ENCODE measurements around the gene CORO7.
A peak's percentile ranks its signal among the peaks of the same experiment; 100 is the strongest.

CORO7 gene

DNA sequence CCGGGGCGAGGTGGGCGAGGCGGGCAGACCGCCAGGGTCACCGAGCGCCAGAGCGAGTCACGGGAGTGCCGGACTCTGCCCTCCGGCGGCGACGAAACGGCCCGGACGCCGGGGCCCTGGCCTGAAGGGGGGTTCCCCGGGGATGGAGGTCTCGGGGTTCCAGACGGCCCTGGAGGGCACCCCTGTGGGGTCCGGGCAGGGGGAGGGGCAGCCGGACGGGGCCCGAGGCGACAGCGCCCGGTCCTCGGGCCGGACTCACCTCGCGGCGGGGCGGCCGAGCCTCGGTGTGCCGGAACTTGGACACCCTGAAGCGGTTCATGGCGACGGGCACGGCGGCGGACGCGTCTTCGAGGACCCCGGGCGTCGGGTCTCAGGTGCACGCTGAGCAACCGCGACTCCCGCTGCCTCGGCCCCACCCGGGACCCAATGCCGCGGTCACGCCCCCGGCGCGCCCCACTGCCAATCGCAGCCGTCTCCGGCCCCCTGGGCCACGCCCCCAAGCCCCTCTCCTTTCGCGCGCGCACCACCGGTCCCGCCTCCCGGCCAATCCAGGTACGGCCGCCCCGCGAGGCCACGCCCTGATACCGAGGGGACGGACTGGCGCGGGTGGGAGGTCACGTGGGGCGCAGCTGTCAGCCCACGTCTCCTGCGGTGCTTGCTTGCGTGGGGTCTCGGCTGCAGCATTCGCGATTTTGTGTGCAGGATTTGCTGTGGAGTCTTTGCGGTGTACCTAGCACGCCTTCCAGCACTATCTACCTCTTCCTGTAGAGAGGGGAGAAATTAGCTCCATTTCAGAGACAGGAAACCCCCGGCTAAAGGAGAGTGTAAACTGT is at the start of gene CORO7:
TSS of gene CORO7 (minus strand) at position 397 of the 833 bp plus-strand sequence. CDS start at position 319, 78 bp downstream.
- Mint-ChIP-seq H3K36me3 (ENCODE audit: low read depth) (peaks cover 15% of the 10 kb centered on the region), H3K27ac (peak within 1 kb of the TSS; percentile 92), H3K9me3 (no peaks in the 10 kb centered on the region), H3K27me3 (ENCODE audit: low read depth) (peaks cover 5% of the 10 kb centered on the region), H3K4me3 (peak within 1 kb of the TSS; percentile 88), H3K4me1 (ENCODE audit: low read depth) (peaks cover 36% of the 10 kb centered on the region)

- H3K27me3 Mint-ChIP-seq (ENCODE audit: low read depth): no peaks in the 10 kb centered on the region
- H3K36me3 Mint-ChIP-seq (ENCODE audit: low read depth): peaks cover 17% of the 10 kb centered on the region
- no peak overlapping the region for H3K27ac Mint-ChIP-seq
- H3K4me1 Mint-ChIP-seq (ENCODE audit: low read depth): peaks cover 15% of the 10 kb centered on the region
- no peaks in the 10 kb centered on the region for H3K9me3 Mint-ChIP-seq
- no peak overlapping the region for H3K4me3 Mint-ChIP-seq
These were observed 47.2 kb upstream of the CORO7 start for GRCh38 chr16:4463522-4464163.

GRCh38 chr16:4461250-4462085 is 45.1 kb upstream of the CORO7 start:
- Mint-ChIP-seq H3K36me3 (ENCODE audit: low read depth) (peaks cover 19% of the 10 kb centered on the region), H3K4me3 (no peak overlapping the region), H3K27me3 (ENCODE audit: low read depth) (no peaks in the 10 kb centered on the region), H3K27ac (no peak overlapping the region), H3K9me3 (no peaks in the 10 kb centered on the region), H3K4me1 (ENCODE audit: low read depth) (peaks cover 17% of the 10 kb centered on the region)

GRCh38 chr16:4460936-4461249 is 44.5 kb upstream of the CORO7 start:
- no peaks in the 10 kb centered on the region for H3K27me3 Mint-ChIP-seq (ENCODE audit: low read depth)
- H3K27ac Mint-ChIP-seq: peak overlapping the region; percentile 49
- no peaks in the 10 kb centered on the region for H3K9me3 Mint-ChIP-seq
- H3K4me3 Mint-ChIP-seq: no peak overlapping the region
- H3K36me3 Mint-ChIP-seq (ENCODE audit: low read depth): peaks cover 20% of the 10 kb centered on the region
- peaks cover 13% of the 10 kb centered on the region for H3K4me1 Mint-ChIP-seq (ENCODE audit: low read depth)

DNA sequence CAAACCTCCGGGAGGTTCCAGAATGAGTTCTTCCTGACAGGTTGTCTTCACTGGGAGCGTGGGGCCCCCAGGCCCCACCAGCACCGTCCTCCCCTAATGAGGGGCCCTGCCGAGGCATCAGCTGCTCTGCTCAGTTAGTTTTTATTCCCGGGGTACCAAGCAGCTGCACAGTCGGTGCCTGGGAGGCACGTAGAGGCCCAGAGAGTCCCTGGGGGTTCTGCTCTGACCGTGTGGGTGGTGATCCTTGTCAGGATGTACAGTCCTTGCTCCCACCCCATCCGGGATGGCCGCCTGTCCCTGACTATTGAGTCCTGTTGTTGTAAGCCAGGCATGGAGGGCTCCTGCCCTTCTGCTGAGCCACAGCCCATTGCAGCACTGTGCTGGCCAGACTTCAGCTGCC is 39.6 kb upstream of the CORO7 start:
- H3K27me3 Mint-ChIP-seq (ENCODE audit: low read depth): no peaks in the 10 kb centered on the region
- no peaks in the 10 kb centered on the region for H3K9me3 Mint-ChIP-seq
- no peak overlapping the region for H3K27ac Mint-ChIP-seq
- H3K4me1 Mint-ChIP-seq (ENCODE audit: low read depth): peaks cover 7% of the 10 kb centered on the region
- H3K4me3 Mint-ChIP-seq: no peak overlapping the region
- H3K36me3 Mint-ChIP-seq (ENCODE audit: low read depth): peaks cover 24% of the 10 kb centered on the region

DNA sequence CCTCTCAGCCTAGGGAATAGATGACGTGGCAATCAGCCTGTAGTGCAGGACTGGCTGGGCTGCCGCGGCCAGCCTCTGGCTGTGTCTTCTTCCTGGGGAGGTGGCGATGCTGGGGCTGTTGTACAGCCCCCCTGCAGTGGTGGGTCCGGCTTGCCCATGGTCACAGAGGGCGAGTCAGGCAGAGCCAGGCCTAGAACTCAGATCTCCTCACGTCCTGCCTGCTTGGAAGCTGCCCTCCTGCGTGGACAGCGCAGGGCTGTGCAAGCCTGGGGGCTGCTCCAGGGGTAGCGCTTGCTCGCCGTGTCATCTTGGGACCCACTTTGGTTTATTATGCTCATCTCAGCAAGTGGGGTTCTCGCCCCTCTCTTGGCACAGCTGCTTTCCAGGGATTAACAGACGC is 38.7 kb upstream of the CORO7 start:
- H3K4me3 Mint-ChIP-seq: no peak overlapping the region
- H3K9me3 Mint-ChIP-seq: no peaks in the 10 kb centered on the region
- no peak overlapping the region for H3K27ac Mint-ChIP-seq
- H3K27me3 Mint-ChIP-seq (ENCODE audit: low read depth): no peaks in the 10 kb centered on the region
- peaks cover 7% of the 10 kb centered on the region for H3K4me1 Mint-ChIP-seq (ENCODE audit: low read depth)
- peaks cover 29% of the 10 kb centered on the region for H3K36me3 Mint-ChIP-seq (ENCODE audit: low read depth)

DNA sequence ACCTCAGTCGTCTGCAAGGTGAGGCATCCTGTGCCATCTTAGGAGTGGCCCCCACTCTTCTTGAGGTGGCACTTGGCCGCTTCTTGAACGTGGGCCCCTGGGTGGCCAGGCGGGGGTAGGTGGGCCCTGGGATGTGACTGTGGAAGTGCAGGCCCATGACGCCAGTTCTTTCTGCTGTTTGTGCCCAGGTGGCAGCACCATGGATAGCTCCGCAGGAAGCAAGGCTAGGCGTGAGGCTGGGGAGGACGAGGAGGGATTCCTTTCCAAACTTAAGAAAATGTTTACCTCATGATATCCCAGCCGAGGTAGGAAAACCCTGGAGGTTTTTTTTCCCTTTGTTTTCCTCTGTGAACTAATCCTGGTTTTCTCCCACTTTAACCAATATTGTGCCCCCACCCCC is 38.2 kb upstream of the CORO7 start:
- H3K27me3 Mint-ChIP-seq (ENCODE audit: low read depth): no peaks in the 10 kb centered on the region
- H3K36me3 Mint-ChIP-seq (ENCODE audit: low read depth): peaks cover 31% of the 10 kb centered on the region
- H3K4me3 Mint-ChIP-seq: no peak overlapping the region
- H3K9me3 Mint-ChIP-seq: no peaks in the 10 kb centered on the region
- H3K4me1 Mint-ChIP-seq (ENCODE audit: low read depth): peaks cover 7% of the 10 kb centered on the region
- H3K27ac Mint-ChIP-seq: no peak overlapping the region

DNA sequence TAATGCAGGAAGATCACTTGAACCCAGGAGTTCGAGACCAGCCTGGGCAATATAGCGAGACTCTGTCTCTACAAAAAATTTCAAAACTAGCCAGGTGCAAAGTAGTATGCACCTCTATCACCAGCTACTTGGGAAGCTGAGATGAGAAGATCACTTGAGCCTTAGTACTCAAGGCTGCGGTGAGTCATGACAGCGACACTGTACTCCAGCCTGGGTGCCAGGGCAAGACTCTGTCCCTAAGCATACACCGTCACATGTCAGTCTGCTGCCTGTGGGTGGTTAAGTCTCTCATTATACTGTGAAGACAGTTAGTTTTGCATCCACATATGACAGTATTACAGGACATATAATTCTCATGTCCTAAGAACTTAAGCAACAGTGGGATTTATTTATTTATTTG is 36.3 kb upstream of the CORO7 start:
- H3K4me1 Mint-ChIP-seq (ENCODE audit: low read depth): peaks cover 1% of the 10 kb centered on the region
- no peak overlapping the region for H3K27ac Mint-ChIP-seq

GRCh38 chr16:4450931-4451519 is 34.6 kb upstream of the CORO7 start:
- no peaks in the 10 kb centered on the region for H3K9me3 Mint-ChIP-seq
- peaks cover 33% of the 10 kb centered on the region for H3K36me3 Mint-ChIP-seq (ENCODE audit: low read depth)
- H3K4me3 Mint-ChIP-seq: no peak overlapping the region
- no peak overlapping the region for H3K27ac Mint-ChIP-seq
- H3K4me1 Mint-ChIP-seq (ENCODE audit: low read depth): no peaks in the 10 kb centered on the region
- H3K27me3 Mint-ChIP-seq (ENCODE audit: low read depth): no peaks in the 10 kb centered on the region

More for the DNA sequence above, 36.3 kb upstream of the CORO7 start:
- peaks cover 28% of the 10 kb centered on the region for H3K36me3 Mint-ChIP-seq (ENCODE audit: low read depth)
- no peak overlapping the region for H3K4me3 Mint-ChIP-seq
- no peaks in the 10 kb centered on the region for H3K27me3 Mint-ChIP-seq (ENCODE audit: low read depth)
- H3K9me3 Mint-ChIP-seq: no peaks in the 10 kb centered on the region

DNA sequence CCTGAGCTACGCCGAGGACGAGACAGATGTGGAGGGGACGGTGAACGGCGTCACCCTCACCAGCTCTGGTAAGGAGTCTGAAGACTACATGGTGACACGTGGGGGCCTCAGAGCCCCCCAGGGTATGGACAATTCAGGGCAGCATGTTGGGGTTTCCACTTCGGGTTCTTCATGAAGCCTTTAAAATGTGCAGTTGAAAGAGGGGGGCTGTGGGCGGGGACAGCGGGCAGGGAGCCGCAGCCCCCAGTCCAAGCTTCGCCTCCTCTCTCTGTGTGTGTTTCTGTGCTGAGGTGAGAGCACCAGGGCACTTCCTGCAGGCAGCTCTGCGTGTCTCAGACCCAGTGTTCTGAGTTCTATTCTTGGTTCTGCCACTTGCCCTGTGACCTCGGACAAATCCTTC is 34.0 kb upstream of the CORO7 start:
- no peak overlapping the region for H3K27ac Mint-ChIP-seq
- H3K27me3 Mint-ChIP-seq (ENCODE audit: low read depth): no peaks in the 10 kb centered on the region
- H3K4me3 Mint-ChIP-seq: no peak overlapping the region
- no peaks in the 10 kb centered on the region for H3K4me1 Mint-ChIP-seq (ENCODE audit: low read depth)
- peaks cover 30% of the 10 kb centered on the region for H3K36me3 Mint-ChIP-seq (ENCODE audit: low read depth)
- no peaks in the 10 kb centered on the region for H3K9me3 Mint-ChIP-seq

DNA sequence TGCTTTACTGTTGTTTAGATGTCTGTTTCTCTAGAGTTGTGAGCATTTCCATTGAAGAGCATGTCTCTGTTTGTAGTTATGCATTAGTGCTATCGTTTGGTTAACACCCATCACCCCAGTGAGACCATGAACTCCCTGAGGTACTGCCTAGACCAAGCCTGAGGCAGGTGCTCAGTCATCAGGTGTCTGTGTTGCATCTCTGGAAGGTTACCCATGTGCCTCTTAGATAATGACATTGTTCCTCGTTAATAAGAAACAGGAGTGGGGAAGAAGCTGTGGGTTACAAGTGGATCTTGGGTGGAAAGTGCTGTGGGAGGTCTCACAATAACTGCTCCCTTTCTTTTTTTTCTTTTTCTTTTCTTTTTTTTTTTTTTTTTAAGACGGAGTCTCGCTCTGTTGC is 27.6 kb upstream of the CORO7 start:
- Mint-ChIP-seq H3K27ac (no peak overlapping the region), H3K27me3 (ENCODE audit: low read depth) (no peaks in the 10 kb centered on the region), H3K4me3 (no peak overlapping the region), H3K9me3 (no peaks in the 10 kb centered on the region), H3K36me3 (ENCODE audit: low read depth) (peaks cover 49% of the 10 kb centered on the region), H3K4me1 (ENCODE audit: low read depth) (no peaks in the 10 kb centered on the region)

DNA sequence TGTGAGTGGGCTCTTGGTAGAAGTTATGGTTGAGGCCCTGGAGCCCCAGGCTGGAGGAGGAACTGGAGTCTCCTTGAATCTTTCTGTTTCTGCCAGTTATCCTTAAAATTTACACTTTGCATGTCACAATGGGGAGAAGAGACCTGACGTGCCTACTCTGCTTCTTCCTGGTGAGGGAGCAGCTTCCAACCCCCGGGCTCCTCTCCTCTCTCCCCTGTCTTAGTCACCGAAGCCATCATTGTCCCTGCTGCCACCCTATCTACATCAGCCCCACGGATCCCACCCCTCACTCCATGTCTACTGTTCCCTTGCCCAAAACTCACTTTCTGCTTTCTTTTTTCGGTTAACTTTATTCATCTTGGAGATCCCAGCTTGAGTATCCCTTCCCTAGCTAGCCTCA is 26.9 kb upstream of the CORO7 start:
- Mint-ChIP-seq H3K9me3 (no peaks in the 10 kb centered on the region), H3K27me3 (ENCODE audit: low read depth) (no peaks in the 10 kb centered on the region), H3K4me3 (no peak overlapping the region), H3K36me3 (ENCODE audit: low read depth) (peaks cover 51% of the 10 kb centered on the region), H3K27ac (no peak overlapping the region), H3K4me1 (ENCODE audit: low read depth) (no peaks in the 10 kb centered on the region)

- no peak overlapping the region for H3K4me3 Mint-ChIP-seq
- H3K9me3 Mint-ChIP-seq: no peaks in the 10 kb centered on the region
- no peaks in the 10 kb centered on the region for H3K27me3 Mint-ChIP-seq (ENCODE audit: low read depth)
- H3K36me3 Mint-ChIP-seq (ENCODE audit: low read depth): peaks cover 50% of the 10 kb centered on the region
- H3K27ac Mint-ChIP-seq: no peak overlapping the region
- H3K4me1 Mint-ChIP-seq (ENCODE audit: low read depth): no peaks in the 10 kb centered on the region
These were observed 26.0 kb upstream of the CORO7 start for GRCh38 chr16:4442371-4442770.

- no peak overlapping the region for H3K4me3 Mint-ChIP-seq
- no peaks in the 10 kb centered on the region for H3K9me3 Mint-ChIP-seq
- H3K27me3 Mint-ChIP-seq (ENCODE audit: low read depth): no peaks in the 10 kb centered on the region
- H3K4me1 Mint-ChIP-seq (ENCODE audit: low read depth): peaks cover 12% of the 10 kb centered on the region
- peaks cover 48% of the 10 kb centered on the region for H3K36me3 Mint-ChIP-seq (ENCODE audit: low read depth)
- H3K27ac Mint-ChIP-seq: no peak overlapping the region
These were observed 21.0 kb upstream of the CORO7 start for GRCh38 chr16:4437366-4437765.
